GM06990 (cell line): Measurements from ENCODE around the gene KRTAP13-3.

Experiments used
- DNase-seq: peaks from one replicate; pipeline ENCODE4 v3.0.0-alpha.2; 2011; ENCODE audit not compliant: insufficient read length; ENCODE audit errors: extremely low read depth
- H3K27me3 ChIP-seq: replicated peaks from 2 replicates; pipeline ENCODE4 v1.6.0; 2011; ENCODE audit warnings: low read length; ENCODE audit not compliant: control insufficient read depth, insufficient read depth
- H3K36me3 ChIP-seq: 2 replicates; pipeline ENCODE4 v1.5.1; 2011; ENCODE audit warnings: low read length; ENCODE audit not compliant: control insufficient read depth, insufficient read depth
- H3K4me3 ChIP-seq: replicated peaks from 2 replicates; pipeline ENCODE4 v1.5.1; 2011; ENCODE audit warnings: low read depth, mild to moderate bottlenecking, control low read depth, low read length
- TF ChIP-seq, protein P1 (sequence below): IDR thresholded peaks from 2 replicates; pipeline ENCODE4 v1.5.1; 2011; ENCODE audit warnings: low read length, control low read depth, mild to moderate bottlenecking, inconsistent platforms; ENCODE audit not compliant: insufficient read depth, poor library complexity, severe bottlenecking

The KRTAP13-3 gene

DNA sequence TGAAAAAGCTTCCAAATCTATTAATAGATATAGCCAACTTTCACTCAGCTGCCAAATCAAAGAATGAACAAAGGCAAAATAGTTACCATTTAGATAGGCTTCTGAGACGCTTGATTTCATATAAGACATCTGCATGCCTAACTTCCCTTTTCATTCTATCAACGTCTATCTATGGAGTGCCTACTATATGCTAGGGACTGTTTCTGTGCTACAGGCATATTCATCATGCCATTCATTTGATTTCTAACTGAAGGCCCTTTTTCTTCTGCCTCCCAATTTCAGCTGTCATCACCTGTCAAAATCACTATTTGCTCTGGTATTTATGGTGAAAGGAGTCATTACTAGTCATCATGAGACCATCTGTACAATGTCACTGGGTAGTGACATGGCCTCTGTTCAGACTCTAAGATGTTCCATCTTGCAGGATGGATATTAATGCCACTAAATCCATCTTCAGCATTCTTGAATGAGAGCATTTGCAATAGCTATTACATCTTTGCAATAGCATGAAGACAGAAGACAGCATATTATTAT, 34.2 kb downstream of the KRTAP13-3 start:
- DNase-seq: no peak
- no peaks in the 10 kb centered on the region for H3K27me3 ChIP-seq
- TF ChIP-seq, protein P1, sequence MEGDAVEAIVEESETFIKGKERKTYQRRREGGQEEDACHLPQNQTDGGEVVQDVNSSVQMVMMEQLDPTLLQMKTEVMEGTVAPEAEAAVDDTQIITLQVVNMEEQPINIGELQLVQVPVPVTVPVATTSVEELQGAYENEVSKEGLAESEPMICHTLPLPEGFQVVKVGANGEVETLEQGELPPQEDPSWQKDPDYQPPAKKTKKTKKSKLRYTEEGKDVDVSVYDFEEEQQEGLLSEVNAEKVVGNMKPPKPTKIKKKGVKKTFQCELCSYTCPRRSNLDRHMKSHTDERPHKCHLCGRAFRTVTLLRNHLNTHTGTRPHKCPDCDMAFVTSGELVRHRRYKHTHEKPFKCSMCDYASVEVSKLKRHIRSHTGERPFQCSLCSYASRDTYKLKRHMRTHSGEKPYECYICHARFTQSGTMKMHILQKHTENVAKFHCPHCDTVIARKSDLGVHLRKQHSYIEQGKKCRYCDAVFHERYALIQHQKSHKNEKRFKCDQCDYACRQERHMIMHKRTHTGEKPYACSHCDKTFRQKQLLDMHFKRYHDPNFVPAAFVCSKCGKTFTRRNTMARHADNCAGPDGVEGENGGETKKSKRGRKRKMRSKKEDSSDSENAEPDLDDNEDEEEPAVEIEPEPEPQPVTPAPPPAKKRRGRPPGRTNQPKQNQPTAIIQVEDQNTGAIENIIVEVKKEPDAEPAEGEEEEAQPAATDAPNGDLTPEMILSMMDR: no peak
- H3K4me3 ChIP-seq: no peak overlapping the region
- no peaks in the 10 kb centered on the region for H3K36me3 ChIP-seq

DNA sequence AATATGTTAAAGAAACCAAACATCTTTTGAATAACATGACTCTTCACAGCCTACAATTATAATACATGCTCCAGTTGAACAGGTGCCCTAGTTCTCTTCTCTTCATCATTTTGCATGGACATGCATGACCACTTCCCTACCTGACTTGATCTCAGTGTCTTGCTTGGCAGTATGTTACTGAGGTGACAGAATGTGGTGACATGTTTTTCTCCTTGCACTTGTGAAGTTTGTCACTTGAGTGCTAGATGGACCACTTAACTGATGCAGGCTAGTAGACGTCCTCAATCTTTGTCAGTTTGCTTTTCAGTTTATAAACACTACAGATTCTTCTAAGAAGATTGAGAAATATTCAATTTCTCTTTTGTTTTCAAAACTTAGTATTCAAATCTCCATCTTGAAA, 43.5 kb downstream of the KRTAP13-3 start:
- no peak overlapping the region for H3K4me3 ChIP-seq
- no peaks in the 10 kb centered on the region for H3K27me3 ChIP-seq
- TF ChIP-seq, protein P1: no peak

More for the DNA sequence above, 43.5 kb downstream of the KRTAP13-3 start:
- no peaks in the 10 kb centered on the region for H3K36me3 ChIP-seq
- DNase-seq: no peak
